HEK293T (cell line): ENCODE results near the gene LAMTOR1.

Experiments used
- CTCF ChIA-PET: fragments of 350-600 bp; formaldehyde crosslinking; extraction: SDS; loops from one replicate; lab custom pipeline; 2021; ENCODE audit warnings: antibody characterized with exemption, inconsistent platforms; lab: Yijun Ruan, JAX
- POLR2A ChIA-PET: fragments of 350-600 bp; formaldehyde crosslinking; extraction: SDS; loops from one replicate; lab custom pipeline; 2020; ENCODE audit warnings: antibody characterized with exemption, inconsistent platforms; lab: Yijun Ruan, JAX
- DNase-seq: peaks from one replicate; pipeline ENCODE4 v3.0.0; 2012; ENCODE audit warnings: mixed read lengths; ENCODE audit errors: extremely low spot score
- ARNT ChIP-seq: fragments of 450-650 bp; IDR thresholded peaks from 2 replicates; pipeline ENCODE4 v1.6.1; 2017; ENCODE audit warnings: mild to moderate bottlenecking
- BHLHE40 ChIP-seq: fragments of 450-650 bp; IDR thresholded peaks from 2 replicates; pipeline ENCODE4 v1.6.1; 2016; ENCODE audit warnings: mild to moderate bottlenecking, moderate library complexity, borderline replicate concordance
- CTBP1 ChIP-seq: fragments of 450-650 bp; IDR thresholded peaks from 2 replicates; pipeline ENCODE4 v1.6.1; 2016; ENCODE audit warnings: borderline replicate concordance
- ELF4 ChIP-seq: fragments of 450-650 bp; IDR thresholded peaks from 2 replicates; pipeline ENCODE4 v1.6.1; 2017; ENCODE audit warnings: antibody characterized with exemption
- FOXA1 ChIP-seq: fragments of 450-650 bp; IDR thresholded peaks from 2 replicates; pipeline ENCODE4 v1.6.1; 2016; ENCODE audit warnings: mild to moderate bottlenecking
- FOXK2 ChIP-seq: fragments of 450-650 bp; IDR thresholded peaks from 2 replicates; pipeline ENCODE4 v1.6.1; 2016; ENCODE audit warnings: mild to moderate bottlenecking
- FOXM1 ChIP-seq: fragments of 450-650 bp; IDR thresholded peaks from 2 replicates; pipeline ENCODE4 v1.6.1; 2017; ENCODE audit warnings: mild to moderate bottlenecking, borderline replicate concordance
- HDGF ChIP-seq: fragments of 450-650 bp; IDR thresholded peaks from 2 replicates; pipeline ENCODE4 v1.6.1; 2017; ENCODE audit warnings: antibody characterized with exemption, borderline replicate concordance
- L3MBTL2 ChIP-seq: fragments of 450-650 bp; conservative IDR thresholded peaks from 2 replicates; pipeline ENCODE4 v1.6.1; 2016; ENCODE audit warnings: mild to moderate bottlenecking
- LEF1 ChIP-seq: fragments of 450-650 bp; IDR thresholded peaks from 2 replicates; pipeline ENCODE4 v1.6.1; 2017; ENCODE audit warnings: mild to moderate bottlenecking, borderline replicate concordance
- NFRKB ChIP-seq: fragments of 450-650 bp; IDR thresholded peaks from 2 replicates; pipeline ENCODE4 v1.6.1; 2016; ENCODE audit warnings: mild to moderate bottlenecking, moderate library complexity
- PKNOX1 ChIP-seq: fragments of 450-650 bp; IDR thresholded peaks from 2 replicates; pipeline ENCODE4 v1.6.1; 2016
- SP1 ChIP-seq: fragments of 450-650 bp; IDR thresholded peaks from 2 replicates; pipeline ENCODE4 v1.6.1; 2017
- SUZ12 ChIP-seq: fragments of 450-650 bp; IDR thresholded peaks from 2 replicates; pipeline ENCODE4 v1.6.1; 2016; ENCODE audit warnings: mild to moderate bottlenecking
- TARDBP ChIP-seq: fragments of 450-650 bp; IDR thresholded peaks from 2 replicates; pipeline ENCODE4 v1.6.1; 2016
- ZNF384 ChIP-seq: fragments of 450-650 bp; IDR thresholded peaks from 2 replicates; pipeline ENCODE4 v1.6.1; 2016

Gene LAMTOR1

DNA sequence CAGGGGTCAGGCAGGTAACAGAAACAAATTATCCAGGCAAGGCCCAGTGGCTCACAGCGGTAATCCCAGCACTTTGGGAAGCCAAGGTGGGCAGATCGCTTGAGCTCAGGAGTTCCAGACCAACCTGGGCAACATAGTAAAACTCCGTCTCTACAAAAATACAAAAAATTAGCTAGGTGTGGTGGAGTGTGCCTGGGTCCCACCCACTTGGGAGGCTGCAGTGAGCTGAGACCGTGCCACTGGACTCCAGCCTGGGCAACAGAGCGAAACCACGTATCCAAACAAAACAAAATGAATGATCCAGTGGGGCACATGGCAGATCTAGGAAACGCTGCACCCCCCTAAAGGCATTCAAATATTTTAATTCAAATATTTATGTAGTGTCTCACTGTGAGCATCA is 32.6 kb downstream of the LAMTOR1 start:
- ChIA-PET POLR2A (no interaction called here), CTCF (interaction anchor here (1.0 kb wide), 1 partner anchor 361 kb away, joined by 4 read pairs; no protein-coding TSS in a partner anchor)
- DNase-seq: no peak
- TF ChIP-seq FOXK2 (no peak), ARNT (no peak), PKNOX1 (no peak), LEF1 (no peak), SUZ12 (no peak), HDGF (no peak), CTBP1 (no peak), ELF4 (no peak), SP1 (no peak), ZNF384 (no peak), L3MBTL2 (no peak), TARDBP (no peak), FOXA1 (no peak)

DNA sequence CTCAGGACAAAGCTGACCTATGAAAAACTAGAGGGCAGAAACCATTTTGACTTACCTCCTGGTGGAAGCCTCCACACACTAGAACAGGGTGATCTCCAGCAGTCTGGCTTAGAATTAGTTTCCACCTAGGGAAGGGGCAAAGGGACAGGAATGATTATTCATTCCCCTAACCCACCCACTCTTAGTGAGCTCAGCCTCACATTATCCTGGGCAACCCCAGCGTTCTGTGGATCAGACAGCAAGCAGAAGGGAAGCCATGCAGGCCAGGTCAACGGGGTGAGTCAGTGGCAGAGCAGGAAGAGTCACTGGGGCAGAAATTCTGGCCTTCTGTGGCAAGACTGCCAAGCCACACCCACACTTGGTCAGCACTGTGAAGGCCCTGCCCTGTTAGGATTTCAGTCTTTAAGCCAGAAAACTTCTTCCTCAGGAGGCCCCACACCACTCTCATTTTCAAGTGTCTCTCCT is 33.3 kb downstream of the LAMTOR1 start:
- POLR2A ChIA-PET: interaction anchor here (0.8 to 1.3 kb wide), 2 partner anchors 9 to 11 kb away, joined by 3 read pairs; no protein-coding TSS in a partner anchor

GRCh38 chr11:72069200-72069599 is 33.9 kb downstream of the LAMTOR1 start:
- POLR2A ChIA-PET: interaction anchor here (0.8 to 1.3 kb wide), 2 partner anchors 9 to 10 kb away, joined by 3 read pairs; no protein-coding TSS in a partner anchor
- no peak for TF ChIP-seq FOXM1
- no peak for TF ChIP-seq BHLHE40
- no peak for TF ChIP-seq L3MBTL2
- TF ChIP-seq NFRKB: no peak
- no peak for TF ChIP-seq ARNT
- no peak for TF ChIP-seq ELF4
- no peak for TF ChIP-seq HDGF
- TF ChIP-seq PKNOX1: no peak
- TF ChIP-seq FOXK2: no peak
- no peak for TF ChIP-seq CTBP1
- no peak for TF ChIP-seq LEF1
- TF ChIP-seq SUZ12: no peak
- TF ChIP-seq FOXA1: no peak
- TF ChIP-seq ZNF384: no peak
- TF ChIP-seq SP1: no peak
- CTCF ChIA-PET: no interaction called here
- DNase-seq: no peak

More for the DNA sequence above, 33.3 kb downstream of the LAMTOR1 start:
- no peak for DNase-seq
- CTCF ChIA-PET: no interaction called here
- TF ChIP-seq SUZ12 (no peak), FOXM1 (no peak), L3MBTL2 (no peak), SP1 (no peak), ELF4 (no peak), PKNOX1 (no peak), CTBP1 (no peak), LEF1 (no peak), BHLHE40 (no peak), ARNT (no peak), ZNF384 (no peak), FOXA1 (no peak), NFRKB (no peak), FOXK2 (no peak), TARDBP (no peak), HDGF (no peak)

- no peak for DNase-seq
- ChIA-PET CTCF (interaction anchor here (0.6 kb wide), 1 partner anchor 167 kb away, joined by 3 read pairs; no protein-coding TSS in a partner anchor), POLR2A (interaction anchor here (1.5 kb wide), 1 partner anchor 45 kb away, joined by 3 read pairs; the partner anchor contains the start of gene ANAPC15)
- no peak for TF ChIP-seq LEF1
- TF ChIP-seq FOXM1: no peak
Measured at GRCh38 chr11:72067676-72068075, 35.4 kb downstream of the LAMTOR1 start.

GRCh38 chr11:72067266-72067665 is 35.8 kb downstream of the LAMTOR1 start:
- no peak for TF ChIP-seq FOXM1
- no peak for TF ChIP-seq FOXA1
- TF ChIP-seq SP1: no peak
- TF ChIP-seq NFRKB: no peak
- no peak for TF ChIP-seq PKNOX1
- TF ChIP-seq ARNT: no peak
- no peak for TF ChIP-seq FOXK2
- TF ChIP-seq ELF4: no peak
- no peak for TF ChIP-seq SUZ12
- TF ChIP-seq LEF1: no peak
- TF ChIP-seq TARDBP: no peak
- TF ChIP-seq HDGF: no peak
- no peak for TF ChIP-seq L3MBTL2
- TF ChIP-seq BHLHE40: no peak
- TF ChIP-seq ZNF384: no peak
- no peak for TF ChIP-seq CTBP1
- POLR2A ChIA-PET: interaction anchor here (1.5 kb wide), 1 partner anchor 45 kb away, joined by 3 read pairs; the partner anchor contains the start of gene ANAPC15
- CTCF ChIA-PET: interaction anchor here (0.6 kb wide), 1 partner anchor 168 kb away, joined by 3 read pairs; no protein-coding TSS in a partner anchor
- no peak for DNase-seq
